Stimulated activated CD4-positive, alpha-beta T cell treated with anti-CD3 and anti-CD28 coated beads, Interleukin-1b, Interleukin-23, amount 100 ng/mL, for 48 hours (primary cell): ENCODE data around the gene WDR17.
A peak's percentile ranks its signal among the peaks of the same experiment; 100 is the strongest.

Experiments used
- DNase-seq: peaks from one replicate; pipeline ENCODE4 v3.0.0-alpha.2; 2020

WDR17 gene

GRCh38 chr4:176065435-176066291, at the start of gene WDR17:
TSS of gene WDR17 (plus strand) at chr4:176065841. CDS start at chr4:176111581, 45,740 bp downstream.
- peak; percentile 84 for DNase-seq

- no peak for DNase-seq
Measured at GRCh38 chr4:176016601-176017000, 49.0 kb upstream of the WDR17 start.

GRCh38 chr4:176020481-176021085, 45.1 kb upstream of the WDR17 start:
- no peak for DNase-seq

- no peak for DNase-seq
Measured at GRCh38 chr4:176030391-176030790, 35.2 kb upstream of the WDR17 start.

- DNase-seq = no peak
Measured at GRCh38 chr4:176031922-176032321, 33.7 kb upstream of the WDR17 start.

GRCh38 chr4:176032454-176032853, 33.2 kb upstream of the WDR17 start:
- DNase-seq = no peak

GRCh38 chr4:176034499-176034898, 31.1 kb upstream of the WDR17 start:
- DNase-seq = no peak

- DNase-seq = no peak
Measured at GRCh38 chr4:176034936-176035335, 30.7 kb upstream of the WDR17 start.

GRCh38 chr4:176036585-176037205, 28.9 kb upstream of the WDR17 start:
- no peak for DNase-seq

GRCh38 chr4:176038789-176039188, 26.9 kb upstream of the WDR17 start:
- DNase-seq = no peak

- no peak for DNase-seq
Measured at GRCh38 chr4:176042195-176042594, 23.4 kb upstream of the WDR17 start.

GRCh38 chr4:176043838-176044588, 21.6 kb upstream of the WDR17 start:
- DNase-seq = no peak

- no peak for DNase-seq
Measured at GRCh38 chr4:176044589-176044951, 21.1 kb upstream of the WDR17 start.

- no peak for DNase-seq
Measured at GRCh38 chr4:176048631-176049030, 17.0 kb upstream of the WDR17 start.

GRCh38 chr4:176052744-176053143, 12.9 kb upstream of the WDR17 start:
- no peak for DNase-seq

GRCh38 chr4:176053785-176054184, 11.9 kb upstream of the WDR17 start:
- DNase-seq = no peak

GRCh38 chr4:176054942-176055341, 10.7 kb upstream of the WDR17 start:
- DNase-seq = no peak

GRCh38 chr4:176063718-176064117, 1.9 kb upstream of the WDR17 start:
- no peak for DNase-seq

GRCh38 chr4:176064539-176064938, 1.1 kb upstream of the WDR17 start:
- DNase-seq = no peak

GRCh38 chr4:176066757-176067156, 1.1 kb downstream of the WDR17 start:
- no peak for DNase-seq

- DNase-seq = no peak
Measured at GRCh38 chr4:176077561-176077960, 11.9 kb downstream of the WDR17 start.

GRCh38 chr4:176084769-176085168, 19.1 kb downstream of the WDR17 start:
- DNase-seq = no peak

GRCh38 chr4:176090115-176090514, 24.5 kb downstream of the WDR17 start:
- DNase-seq = no peak
